D341Med (cell line): ENCODE measurements around the gene MPP2.
"Not testable (repeated sequence)": the region's sequence is repeated elsewhere in the genome, so short reads cannot be mapped to it uniquely, and the experiment has no call there.

Source experiments
- DNase-seq: peaks from one replicate; pipeline ENCODE4 v3.0.0; 2012; ENCODE audit warnings: low spot score

Gene MPP2

DNA sequence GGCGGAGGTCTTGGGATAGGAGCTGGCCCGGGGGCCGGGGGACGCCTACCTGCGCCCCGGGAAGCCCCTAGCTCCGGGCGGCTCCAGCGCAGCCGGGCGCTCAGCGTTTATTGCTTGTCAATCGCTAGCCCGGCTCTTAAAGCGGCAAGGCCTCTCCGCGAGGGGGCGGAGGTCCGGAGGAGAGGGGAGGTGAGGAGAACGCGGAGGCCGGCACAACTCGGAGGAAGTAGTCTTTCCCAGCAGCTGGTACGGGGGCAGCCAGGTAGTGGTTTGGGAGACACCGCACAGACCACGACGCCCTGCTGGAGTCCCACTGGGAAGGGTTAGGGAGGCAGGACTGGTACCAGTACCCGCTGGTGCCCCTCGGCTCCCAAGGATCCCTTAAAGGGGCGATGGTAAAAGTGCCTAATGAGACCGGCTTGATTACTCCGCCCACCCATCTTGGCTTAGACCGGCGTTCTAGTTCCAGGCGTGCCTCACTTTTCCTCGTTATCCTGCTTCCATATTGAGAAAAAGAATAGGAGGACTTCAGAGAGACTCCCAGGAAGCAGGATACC, at the start of gene MPP2:
MPP2 (minus strand) TSS at position 112 of the 557 bp plus-strand sequence. CDS start 3,076 bp downstream, outside the sequence.
- peak; percentile 92 for DNase-seq

DNA sequence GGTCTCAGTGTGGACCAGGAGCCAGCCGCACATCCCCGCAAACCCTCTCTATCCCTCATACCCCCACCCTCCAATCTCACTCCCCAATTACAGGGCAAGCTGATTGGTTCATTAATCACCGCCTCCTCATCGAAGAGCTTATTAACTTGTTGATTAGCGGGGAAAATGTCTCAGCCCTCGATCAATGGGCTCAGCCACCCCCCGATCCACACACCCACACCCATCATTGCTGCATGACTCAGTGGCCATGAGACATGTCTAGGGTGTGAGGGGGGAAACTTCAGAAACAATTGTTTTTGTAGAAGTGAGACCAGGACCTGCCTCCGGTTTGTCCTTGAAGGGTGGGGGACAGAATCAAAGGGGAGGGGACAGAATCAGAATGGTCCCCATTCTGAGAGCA, 48.9 kb upstream of the MPP2 start:
- peak; percentile 20 for DNase-seq

- no peak for DNase-seq
Measured at GRCh38 chr17:43953746-43954145, 46.4 kb upstream of the MPP2 start, which contains the start of gene PYY. Gene PYY (minus strand): TSS chr17:43953940. CDS start chr17:43953483, 457 bp downstream.

- no peak for DNase-seq
Measured at GRCh38 chr17:43952724-43953666, 45.7 kb upstream of the MPP2 start.

GRCh38 chr17:43952351-43952723, 45.0 kb upstream of the MPP2 start:
- DNase-seq = no peak

GRCh38 chr17:43951750-43952149, 44.4 kb upstream of the MPP2 start:
- DNase-seq = no peak

DNA sequence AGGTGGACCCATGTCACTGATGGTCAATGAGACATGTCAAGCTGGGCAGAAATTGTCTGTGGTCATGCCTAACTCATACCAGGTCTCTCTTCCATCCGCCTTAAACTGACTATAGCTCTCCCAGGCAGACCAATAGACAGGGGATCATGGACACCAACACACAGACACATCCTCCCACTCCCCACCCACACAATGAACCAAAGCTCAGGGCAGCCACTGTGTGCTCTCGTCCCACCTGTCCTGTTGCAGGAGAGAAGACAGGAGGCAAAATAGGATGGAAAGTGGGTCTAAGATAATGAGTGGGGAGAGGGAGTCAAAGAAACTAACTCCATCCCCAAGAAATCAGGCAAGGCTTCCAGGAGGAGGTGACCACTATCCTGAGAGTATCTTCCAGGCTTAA, 43.2 kb upstream of the MPP2 start:
- no peak for DNase-seq

GRCh38 chr17:43949781-43950180, 42.4 kb upstream of the MPP2 start:
- DNase-seq = peak; percentile 21

GRCh38 chr17:43946781-43947180, 39.4 kb upstream of the MPP2 start:
- DNase-seq = no peak

- DNase-seq = no peak
Measured at GRCh38 chr17:43945074-43945829, 37.9 kb upstream of the MPP2 start.

GRCh38 chr17:43942051-43942685, 34.8 kb upstream of the MPP2 start, which contains the start of gene PPY:
Gene PPY (minus strand): TSS chr17:43942476. CDS start chr17:43941654, 822 bp downstream.
- DNase-seq = peak; percentile 28

- peak; percentile 87 for DNase-seq
Measured at GRCh38 chr17:43940630-43941029, 33.3 kb upstream of the MPP2 start.

- peak; percentile 22 for DNase-seq
Measured at GRCh38 chr17:43939886-43940285, 32.5 kb upstream of the MPP2 start.

DNA sequence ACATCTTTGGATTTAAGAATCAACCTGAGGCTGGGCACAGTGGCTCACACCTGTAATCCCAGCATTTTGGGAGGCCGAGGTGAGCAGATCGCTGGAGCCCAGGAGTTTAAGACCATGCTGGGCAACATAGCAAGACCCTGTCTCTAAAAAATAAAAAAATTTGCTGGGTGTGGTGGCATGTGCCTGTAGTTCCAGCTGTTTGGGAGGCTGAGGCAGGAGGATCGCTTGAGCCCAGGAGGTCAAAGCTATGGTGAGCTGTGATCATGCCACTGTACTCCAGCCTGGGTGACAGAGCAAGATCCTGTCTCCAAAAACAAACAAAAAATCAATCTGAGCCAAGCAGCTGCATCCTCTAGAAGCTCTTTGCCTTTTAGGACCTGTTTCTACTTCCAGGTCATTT, 32.1 kb upstream of the MPP2 start:
- not testable (repeated sequence) for DNase-seq

GRCh38 chr17:43938838-43939182, 31.5 kb upstream of the MPP2 start:
- DNase-seq = peak; percentile 30

GRCh38 chr17:43936434-43936833, 29.1 kb upstream of the MPP2 start:
- DNase-seq = no peak

GRCh38 chr17:43935926-43936261, 28.6 kb upstream of the MPP2 start:
- DNase-seq = peak; percentile 20

DNA sequence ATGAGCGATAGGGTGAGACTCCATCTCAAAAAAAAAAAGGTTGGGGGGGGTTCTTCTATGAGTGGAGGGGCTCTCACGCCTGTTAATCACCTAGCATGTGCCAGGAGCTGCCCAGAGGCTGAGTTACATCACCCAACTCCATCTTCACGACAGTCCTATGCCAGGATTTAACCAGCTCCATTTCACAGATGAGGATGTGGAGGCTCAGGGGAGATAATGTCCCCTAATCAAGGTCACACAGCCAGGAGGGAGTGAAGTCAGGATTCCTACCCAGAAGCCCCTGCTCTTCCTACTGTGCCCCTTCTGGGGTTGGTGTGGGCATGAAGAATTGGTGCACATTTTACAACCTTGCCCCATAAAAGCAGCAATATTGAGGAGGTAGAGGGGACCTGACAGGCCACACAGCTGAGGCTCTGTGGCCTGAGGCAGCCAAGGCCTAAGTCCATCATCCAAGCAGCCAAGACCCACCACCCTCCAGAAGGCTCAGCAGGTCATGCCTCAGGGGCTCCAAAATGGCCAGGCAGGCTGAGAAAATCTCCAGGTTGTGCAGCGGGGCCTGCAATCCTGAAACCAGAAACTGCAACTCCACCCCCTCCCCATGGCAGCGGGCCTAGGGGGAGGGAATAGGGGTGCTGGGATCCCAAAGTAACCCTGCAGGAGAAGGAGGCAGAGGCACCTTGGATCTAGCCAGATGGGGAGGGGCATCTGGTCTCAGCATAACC, 28.0 kb upstream of the MPP2 start:
- DNase-seq = peak; percentile 26

GRCh38 chr17:43932923-43933322, 25.6 kb upstream of the MPP2 start:
- DNase-seq = no peak

DNA sequence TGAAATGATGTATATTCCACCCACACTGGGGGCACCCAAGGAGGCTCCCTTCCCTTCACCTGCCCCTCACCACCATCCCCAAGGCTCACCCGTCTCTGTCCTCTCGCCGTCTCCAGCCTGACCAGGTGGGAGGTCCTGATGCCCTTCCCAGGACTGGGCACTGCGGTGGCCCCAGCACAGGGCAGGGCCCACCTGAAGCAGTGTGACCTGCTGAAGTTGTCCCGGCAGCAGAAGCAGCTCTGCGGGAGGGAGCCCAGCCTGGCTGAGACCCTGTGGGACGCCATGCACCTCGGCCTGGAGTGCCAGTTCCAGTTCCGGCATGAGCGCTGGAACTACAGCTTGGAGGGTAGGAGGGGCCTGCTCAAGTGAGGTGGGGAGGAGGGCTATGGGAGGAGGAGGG, 25.0 kb upstream of the MPP2 start:
- DNase-seq = peak; percentile 29

GRCh38 chr17:43931062-43931571, 23.8 kb upstream of the MPP2 start:
- DNase-seq = no peak
